HG03025 (cell line): ENCODE measurements around the gene ANKRD18B.
"Not testable (repeated sequence)": the region's sequence is repeated elsewhere in the genome, so short reads cannot be mapped to it uniquely, and the experiment has no call there.

Source experiments
- ATAC-seq: cut with Tn5 transposase; IDR thresholded peaks from one replicate; pipeline ENCODE4 v1.9.1; 2021; ENCODE audit warnings: mild to moderate bottlenecking, moderate library complexity; ENCODE audit not compliant: unreplicated experiment, low FRiP score

The ANKRD18B gene

DNA sequence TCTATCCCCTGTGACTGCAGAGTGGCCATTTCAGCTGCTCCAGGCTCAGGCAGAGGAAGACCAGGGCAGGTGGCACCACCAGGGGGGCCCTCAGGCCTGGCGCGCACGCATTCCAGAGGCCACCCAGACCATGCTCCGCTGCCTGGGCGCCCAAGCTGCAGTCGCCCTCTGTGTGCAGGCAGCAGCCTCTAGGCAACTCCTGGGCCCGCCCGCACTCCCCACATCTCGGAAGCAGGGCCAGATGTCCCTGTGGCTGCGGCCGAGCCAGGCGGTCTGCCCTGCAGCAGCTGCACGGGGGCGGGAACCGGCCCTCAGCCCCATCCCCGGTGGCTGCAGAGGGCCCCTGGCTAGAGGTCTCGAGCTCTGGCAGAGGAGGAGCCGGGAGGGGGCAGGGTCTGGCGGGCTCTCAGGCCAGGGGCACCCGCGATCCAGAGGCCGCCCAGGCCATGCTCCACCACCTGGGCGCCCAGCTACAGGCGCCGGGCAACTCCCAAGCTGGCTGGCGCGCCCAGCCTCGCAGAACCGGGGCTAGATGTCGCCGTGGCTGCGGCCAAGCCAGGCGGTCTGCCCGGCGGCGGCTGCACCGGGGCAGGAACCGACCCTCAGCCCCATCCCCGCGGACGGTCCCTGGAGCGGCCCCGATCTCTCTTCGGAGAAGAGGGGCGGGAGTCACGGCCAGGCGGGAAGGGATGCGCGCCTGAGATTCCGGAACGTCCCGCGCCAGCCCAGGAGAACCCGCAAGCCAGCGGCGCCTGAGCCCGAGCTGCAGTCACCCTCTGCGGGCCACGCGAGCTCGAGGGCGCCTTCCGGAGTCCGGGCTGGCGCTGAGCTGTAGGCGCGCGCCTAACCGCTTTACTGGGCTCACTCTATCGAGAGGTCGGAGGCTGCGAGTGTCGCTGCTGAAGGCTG lies at the start of gene ANKRD18B:
Gene ANKRD18B, plus strand, starts transcription at position 855 of the 909 bp plus-strand sequence. CDS start 239 bp downstream, outside the sequence.
- ATAC-seq, result not testable (repeated sequence)

DNA sequence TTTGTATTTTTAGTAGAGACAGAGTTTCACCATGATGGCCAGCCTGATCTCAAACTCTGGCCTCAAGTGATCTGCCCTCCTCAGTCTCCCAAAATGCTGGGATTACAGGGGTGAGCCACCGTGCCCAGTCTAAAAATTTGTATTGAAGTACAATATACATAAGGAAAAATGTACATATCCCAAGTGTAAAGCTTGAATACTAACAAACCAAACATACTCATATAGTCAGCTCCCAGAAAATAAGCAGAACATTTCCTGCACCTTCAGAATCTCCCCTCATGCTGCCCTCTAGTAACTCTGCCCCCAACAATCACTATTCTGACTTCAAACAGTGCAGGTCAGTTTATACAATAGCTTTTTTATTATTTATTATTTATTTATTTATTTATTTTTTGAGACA lies 48.7 kb upstream of the ANKRD18B start:
- no peak for ATAC-seq

DNA sequence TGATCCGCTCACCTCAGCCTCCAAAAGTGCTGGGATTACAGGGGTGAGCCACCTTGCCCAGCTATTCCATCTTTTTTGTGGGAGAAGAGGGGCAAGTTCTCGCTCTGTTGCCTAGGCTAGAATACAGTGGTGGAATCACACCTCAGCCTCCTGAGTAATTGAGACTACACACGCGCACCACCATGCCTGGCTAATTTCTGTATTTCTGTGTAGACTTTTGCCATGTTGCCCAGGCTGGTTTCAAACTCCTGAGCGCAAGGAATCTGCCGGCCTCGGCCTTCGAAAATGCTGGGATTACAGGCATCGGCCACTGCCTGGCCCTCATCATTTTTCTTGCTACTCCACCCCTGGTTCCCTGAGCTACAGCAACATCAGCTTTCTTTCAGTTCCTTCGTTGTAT lies 47.5 kb upstream of the ANKRD18B start:
- ATAC-seq, result no peak

DNA sequence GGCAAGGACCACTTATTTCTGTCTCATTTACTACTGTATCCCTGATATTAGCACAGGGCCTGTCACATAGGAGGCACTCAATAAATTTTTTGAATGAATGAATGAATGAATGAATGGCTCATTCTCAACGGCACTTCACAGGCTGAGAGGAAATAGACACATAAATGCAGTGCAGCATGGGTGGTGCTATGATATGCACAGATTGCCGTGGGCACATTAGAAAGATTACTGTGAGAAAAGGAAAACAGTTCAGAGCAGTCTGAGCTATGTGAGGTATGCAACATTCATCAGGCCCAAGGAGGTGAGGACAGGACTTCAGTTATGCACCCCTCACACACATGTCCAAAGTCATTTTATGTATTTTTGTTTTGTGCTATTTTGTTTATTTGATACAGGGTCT lies 43.9 kb upstream of the ANKRD18B start:
- ATAC-seq, result no peak

DNA sequence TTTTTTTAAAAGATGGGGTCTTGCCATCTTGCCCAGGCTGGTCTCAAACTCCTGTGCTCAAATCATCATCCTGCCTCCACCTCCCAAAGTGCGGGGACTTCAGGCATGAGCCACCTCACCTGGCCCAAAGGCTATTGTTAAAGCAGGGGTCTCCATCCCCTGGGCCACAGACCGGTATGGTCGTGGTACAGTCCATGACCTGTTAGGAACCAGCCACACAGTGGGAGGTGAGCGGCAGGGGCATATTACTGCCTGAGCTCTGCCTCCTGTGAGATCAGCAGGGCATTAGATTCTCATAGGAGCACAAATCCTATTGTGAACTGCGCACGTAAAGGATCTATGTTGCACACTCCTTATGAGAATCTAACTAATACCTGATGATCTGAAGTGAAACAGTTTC lies 43.1 kb upstream of the ANKRD18B start:
- ATAC-seq, result no peak

DNA sequence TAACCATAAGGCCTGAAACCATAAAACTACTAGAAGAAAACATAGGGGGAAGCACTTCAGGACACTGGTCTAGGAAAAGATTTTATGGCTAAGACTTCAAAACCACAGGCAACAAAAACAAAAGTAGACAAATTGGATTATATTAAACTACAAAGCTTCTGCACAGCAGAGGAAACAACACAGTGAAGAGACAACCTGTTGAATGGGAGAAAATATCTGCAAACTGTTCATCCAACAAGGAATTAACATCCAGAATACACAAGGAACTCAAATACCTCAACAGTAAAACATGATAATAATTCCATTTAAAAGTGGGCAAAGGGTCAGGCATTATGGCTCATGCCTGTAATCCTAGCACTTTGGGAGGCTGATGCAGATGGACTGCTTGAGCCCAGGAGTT lies 38.7 kb upstream of the ANKRD18B start:
- ATAC-seq, result not testable (repeated sequence)

DNA sequence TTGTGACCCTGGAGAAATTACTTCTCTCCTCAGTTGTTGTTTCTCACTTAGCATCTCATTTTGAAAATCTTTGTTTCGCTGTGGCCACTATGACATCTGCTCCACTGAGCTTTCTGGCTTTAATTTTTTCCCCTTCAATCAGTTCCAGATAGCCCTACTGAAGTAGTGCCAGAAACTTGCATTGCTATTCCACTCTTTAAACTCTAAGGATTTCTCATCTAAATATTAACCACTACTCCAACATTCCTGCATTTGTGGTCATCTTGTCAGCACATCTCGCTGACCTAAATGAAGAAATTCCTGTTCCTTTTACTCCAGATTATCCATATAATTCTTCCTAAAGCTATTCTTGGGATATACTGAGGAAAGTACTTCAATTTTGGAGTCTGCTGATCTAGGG lies 35.0 kb upstream of the ANKRD18B start:
- ATAC-seq, result no peak

DNA sequence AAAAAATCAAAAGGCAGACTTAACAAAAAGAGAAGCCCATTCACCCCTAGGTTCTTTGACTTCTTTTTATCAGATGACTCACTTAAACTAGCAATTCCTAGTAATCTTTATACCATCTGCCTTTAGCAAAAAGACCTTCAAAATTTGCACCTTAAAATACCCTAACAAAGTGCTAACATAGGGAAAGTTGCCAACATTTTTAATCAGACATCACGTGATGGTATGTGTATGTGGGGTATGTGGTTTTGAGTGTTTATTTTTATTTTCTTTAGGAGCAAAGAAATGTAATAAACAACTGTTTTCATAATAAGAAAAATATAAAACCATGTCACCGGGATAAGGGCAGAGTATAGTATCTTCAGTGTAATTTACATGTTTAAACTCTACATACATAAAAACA lies 30.2 kb upstream of the ANKRD18B start:
- not testable (repeated sequence) for ATAC-seq

DNA sequence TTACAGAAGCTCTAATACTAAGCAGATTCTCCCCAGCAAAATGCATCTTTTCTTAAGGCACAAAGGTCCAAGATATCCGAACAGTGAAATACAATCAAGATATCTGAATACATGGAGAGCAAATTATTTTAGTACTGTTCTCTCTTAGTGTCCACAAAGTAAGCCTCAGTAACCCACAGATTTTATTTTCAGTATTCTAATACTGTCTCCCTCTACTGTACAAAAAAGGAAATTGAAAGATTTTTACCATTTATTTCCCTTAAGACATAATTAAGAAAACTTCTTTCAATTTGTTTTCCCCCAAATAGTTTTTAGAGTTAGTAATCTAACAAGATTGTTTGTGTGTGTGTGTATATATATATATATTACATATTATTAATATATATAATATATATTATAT lies 25.7 kb upstream of the ANKRD18B start:
- ATAC-seq, result no peak

DNA sequence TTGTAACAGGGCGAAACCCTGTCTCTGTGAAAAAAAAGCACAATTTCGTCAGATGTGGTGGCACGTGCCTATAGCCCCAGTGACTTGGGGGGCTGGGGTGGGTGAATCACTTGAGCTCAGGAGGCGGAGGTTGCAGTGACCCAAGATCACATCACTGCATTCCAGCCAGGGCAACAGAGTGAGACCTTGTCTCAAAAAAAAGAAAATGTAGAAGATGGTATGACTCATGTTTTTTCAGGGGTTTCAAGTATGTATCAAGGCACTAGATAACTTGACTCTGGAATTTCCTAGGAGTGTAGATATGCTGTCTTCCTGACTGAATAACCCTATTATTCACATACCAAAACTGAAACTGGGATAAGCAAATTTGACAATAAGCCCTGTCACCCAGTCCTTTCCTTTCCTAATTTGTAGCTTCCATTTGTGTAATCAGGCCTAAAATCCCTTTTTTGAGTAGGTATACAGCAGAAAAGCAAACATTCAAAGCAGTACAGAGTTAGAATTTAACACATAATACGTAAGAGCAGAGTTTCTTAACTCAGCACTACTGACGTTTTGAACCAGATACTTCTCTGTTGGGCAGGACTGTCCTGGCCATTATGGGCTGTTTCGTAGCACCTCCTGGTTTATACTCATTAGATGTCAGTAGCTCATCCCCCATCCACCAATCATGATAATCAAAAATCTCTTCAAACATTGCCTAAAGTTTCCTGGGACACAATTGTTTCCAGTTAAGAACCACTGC lies 17.3 kb upstream of the ANKRD18B start:
- ATAC-seq, result no peak

DNA sequence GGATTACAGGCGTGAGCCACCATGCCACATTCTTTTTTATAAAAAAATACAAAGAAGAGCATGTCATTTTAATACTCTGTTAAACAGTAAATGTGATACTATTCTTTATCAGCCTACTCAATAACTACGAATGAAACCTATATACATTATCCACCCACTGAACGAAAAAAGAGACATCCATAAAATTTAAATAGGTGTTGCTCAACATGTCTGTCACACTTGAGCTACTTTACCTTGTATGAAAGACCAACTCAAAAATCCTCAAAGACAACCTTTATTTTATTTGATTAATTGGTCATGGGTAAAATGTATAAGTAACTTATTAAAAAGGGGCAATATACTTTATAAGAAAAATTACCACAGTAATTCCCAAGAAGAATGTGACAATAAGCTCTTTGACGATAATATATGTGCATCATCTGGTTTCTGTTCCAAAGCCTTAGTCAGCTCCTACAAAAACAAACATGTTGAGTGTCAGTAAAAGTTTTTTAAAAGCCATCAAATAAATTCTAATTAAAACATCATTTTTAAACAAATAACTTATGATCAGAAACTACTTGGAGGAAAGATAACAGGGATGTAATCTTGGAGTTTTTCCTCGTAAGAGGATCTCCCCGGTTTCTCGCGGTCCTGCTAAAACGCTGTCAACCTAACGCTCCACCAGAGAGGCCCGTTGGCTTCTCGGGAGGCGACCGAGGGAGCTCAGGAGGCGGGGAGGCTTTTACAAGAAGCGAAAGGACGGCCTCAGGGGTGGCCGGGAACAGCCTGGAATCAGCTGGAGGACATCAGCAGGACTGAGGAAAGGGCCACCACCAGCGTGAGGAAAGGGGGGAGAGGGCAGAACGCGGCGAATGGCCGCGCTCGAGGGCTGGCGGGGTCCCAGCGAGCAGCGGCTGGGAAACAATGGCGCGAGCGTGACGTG lies 13.5 kb upstream of the ANKRD18B start:
- ATAC-seq, result no peak

DNA sequence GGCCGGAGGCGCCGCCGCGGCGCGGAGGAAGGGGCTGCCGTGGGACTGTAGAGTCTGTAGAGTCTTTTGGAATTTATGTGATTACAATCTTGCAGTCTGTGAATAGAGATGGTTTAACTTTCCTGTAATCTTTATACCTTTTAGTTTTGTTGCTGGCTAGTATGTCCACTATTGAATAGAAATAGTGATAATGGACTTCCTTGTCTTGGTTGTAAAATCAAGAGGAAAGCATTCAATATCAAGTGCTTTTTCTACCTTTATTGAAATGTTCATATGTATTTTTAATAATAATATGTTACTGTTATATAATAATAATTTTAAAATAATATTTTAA lies 12.9 kb upstream of the ANKRD18B start:
- ATAC-seq, result not testable (repeated sequence)

DNA sequence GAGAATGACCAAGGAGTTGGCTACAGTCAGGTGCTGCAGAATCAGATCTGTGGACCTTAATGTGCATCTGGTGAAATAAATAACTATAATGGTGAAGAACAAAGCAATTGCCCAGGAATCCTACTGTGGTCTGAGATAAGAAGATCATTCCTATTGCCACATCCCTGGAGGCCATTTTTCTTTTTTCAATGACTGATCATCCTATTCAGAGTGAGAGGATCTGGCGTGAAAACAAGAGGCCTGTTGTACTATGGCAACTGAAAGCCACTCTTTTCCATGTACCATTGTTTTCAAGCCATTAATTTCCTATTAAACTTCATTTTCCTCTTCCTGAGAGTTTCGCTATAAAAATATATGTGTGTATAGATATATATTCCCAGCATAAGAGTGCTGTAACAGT lies 11.5 kb upstream of the ANKRD18B start:
- ATAC-seq, result not testable (repeated sequence)

DNA sequence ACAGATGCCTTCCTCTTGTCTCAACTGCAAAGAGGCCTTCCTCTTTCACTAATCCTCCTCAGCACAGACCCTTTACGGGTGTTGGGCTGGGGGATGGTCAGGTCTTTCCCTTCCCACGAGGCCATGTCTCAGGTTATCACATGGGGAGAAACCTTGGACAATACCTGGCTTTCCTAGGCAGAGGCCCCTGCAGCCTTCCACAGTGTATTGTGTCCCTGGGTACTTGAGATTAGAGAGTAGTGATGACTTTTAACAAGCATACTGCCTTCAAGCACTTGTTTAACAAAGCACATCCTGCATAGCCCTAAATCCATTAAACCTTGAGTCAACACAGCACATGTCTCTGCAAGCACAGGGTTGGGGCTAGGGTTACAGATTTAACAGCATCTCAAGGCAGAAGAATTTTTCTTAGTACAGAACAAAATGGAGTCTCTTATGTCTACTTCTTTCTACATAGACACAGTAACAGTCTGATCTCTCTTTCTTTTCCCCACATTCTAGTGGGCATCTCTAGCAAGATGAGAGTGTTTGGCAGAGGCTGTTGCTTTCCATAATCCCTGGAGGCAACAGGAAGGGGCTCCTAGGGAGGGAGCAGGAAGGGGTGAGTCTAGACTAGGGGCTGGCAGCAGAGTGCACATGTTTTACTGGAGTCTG lies 8.6 kb upstream of the ANKRD18B start:
- ATAC-seq, result not testable (repeated sequence)

DNA sequence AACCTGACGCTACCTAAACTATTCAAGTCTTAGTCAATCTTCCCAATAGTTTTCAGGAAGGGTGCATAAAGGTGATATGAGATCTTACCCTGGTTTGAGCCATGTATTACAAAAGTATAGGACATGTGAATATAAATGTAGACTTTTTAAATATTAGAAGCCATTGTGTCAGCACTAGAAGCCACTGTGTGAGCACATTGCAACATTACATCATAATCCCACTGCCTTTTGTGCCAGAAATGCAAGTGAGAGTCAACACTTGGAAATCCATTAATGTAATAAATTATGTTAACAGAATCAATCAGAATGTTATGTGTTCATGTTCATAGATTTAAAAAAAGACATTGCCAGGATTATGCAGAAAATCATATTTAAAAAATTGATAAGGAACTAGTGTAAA lies 7.7 kb upstream of the ANKRD18B start:
- not testable (repeated sequence) for ATAC-seq

DNA sequence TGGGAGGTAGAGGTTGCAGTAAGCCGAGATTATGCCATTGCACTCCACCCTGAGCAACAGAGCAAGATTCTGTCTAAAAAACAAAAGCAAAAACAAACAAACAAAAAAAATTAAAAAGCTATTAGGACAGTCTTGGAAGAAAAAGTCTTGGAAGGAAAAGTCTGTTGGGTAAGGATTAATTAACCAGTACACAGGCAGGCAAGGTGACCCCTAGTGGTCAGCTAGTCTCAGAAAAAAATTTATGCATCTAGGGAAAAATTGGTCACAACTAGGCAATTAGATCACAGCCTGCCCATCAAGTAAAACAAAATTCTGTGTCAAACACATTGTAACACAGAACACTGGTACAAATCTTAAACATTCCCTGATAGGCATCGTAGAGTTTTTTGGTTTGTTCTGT lies 6.7 kb upstream of the ANKRD18B start:
- ATAC-seq, result no peak

DNA sequence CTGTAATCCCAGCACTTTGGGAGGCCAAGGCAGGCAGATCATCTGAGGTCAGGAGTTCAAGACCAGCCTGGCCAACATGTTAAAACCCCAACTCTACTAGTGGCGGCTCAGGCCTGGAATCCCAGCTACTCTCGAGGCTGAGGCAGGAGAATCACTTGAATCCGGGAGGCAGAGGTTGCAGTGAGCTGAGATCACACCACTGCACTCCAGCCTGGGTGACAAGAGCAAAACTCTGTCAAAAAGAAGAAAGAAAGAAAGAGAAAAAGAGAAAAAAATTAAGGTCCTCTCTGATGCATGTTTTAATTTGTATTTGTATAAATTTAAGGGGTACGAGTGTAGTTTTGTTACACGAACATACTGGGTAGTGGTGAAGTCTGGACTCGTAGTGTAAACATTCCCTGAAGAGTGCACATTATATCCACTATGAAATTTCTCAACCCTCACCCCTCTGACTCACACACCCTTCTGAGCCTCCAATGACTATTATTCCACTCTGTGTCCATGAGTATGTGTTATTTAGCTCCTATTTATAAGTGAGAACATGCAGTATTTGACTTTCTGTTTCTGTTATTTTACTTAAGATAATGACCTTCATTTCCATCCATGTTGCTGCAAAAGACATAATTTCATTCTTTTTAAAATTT lies 6.0 kb upstream of the ANKRD18B start:
- not testable (repeated sequence) for ATAC-seq

DNA sequence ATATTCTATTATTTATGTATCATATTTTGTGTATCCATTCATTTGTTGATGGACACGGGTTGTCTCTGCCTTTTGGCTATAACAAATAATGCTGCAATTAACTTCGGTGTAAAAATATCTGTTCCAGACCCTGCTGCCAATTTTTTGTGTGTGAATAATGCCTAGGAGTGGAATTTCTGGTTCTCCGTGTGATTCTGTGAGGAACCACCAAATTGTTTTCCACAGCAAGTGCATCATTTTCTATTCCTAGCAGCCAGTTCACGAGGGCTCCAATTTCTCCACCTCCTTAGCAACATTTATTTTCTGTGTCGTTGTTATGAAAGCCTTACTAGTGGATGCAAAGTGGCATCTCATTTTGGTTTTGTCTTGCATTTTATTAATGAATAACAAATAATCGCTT lies 2.2 kb upstream of the ANKRD18B start:
- ATAC-seq, result not testable (repeated sequence)

DNA sequence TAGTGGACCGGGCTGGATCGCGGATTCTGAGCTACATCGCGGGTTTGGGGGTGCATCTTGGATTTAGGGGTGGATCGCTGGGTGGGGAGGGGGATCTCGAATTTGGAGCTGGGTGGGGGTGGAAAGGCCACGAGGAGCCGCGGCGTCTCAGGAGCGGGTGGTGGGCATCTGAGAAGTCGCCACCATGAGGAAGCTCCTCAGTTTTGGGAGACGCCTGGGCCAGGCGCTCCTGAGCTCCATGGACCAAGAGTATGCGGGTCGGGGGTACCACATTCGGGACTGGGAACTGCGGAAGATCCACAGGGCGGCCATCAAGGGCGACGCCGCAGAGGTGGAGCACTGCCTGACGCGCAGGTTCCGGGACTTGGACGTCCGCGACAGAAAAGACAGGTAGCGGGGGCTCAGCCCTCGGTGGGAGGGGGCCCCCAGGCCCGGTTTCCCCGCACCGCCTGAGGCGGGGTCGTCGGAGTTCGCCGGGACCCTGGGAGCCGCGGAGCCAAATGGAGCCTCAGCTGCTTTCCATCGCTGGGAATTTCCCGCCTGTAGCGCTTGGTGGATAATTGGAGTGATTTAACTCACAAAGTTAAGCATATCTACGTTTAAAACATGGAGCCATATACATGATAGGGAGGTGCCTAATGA lies 376 bp downstream of the ANKRD18B start:
- ATAC-seq, result no peak
